IPS DF 4.7 (cell line): ENCODE results near the gene CCDC69.
"Not testable (repeated sequence)": the region's sequence is repeated elsewhere in the genome, so short reads cannot be mapped to it uniquely, and the experiment has no call there.

Experiments
- DNase-seq: peaks from one replicate; pipeline ENCODE4 v3.0.0-alpha.2; 2013; ENCODE audit warnings: low spot score; ENCODE audit errors: extremely low read depth

CCDC69 gene

DNA sequence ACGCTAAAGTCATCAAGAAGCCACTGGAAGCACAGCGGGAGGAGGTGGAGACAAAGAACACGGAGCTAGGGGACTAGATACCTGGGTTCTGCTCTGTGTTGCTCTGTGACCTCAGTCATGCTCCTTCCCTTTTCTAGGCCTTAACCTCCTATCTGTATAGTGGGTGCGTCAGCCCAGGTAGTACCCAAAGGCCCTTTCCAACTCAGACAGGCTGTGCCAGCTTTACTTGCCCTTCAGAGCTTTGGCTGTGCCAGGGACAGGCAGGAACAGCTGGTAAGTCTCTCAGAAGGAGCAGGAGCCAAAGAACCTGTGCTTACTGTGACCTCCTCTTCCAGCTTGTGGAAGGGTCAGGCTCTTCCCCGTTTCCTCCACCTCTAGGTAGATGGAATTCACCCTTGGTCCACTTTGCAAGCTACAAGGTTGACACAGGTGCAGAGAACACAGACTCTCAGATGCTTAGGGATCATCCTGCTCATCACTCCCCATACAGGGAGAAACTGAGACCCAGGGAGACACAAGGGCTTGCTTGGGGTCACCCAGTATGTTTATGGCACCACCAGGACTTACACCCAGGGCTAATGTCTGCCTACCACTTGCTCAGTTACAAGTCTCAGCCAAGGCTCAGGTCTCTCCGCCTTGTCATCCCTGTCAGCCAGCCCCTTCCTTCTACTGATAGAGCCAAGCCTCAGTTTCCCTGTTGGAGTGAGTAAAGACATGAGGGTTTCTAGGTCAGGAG, 1.7 kb downstream of the CCDC69 start:
- no peak for DNase-seq

DNA sequence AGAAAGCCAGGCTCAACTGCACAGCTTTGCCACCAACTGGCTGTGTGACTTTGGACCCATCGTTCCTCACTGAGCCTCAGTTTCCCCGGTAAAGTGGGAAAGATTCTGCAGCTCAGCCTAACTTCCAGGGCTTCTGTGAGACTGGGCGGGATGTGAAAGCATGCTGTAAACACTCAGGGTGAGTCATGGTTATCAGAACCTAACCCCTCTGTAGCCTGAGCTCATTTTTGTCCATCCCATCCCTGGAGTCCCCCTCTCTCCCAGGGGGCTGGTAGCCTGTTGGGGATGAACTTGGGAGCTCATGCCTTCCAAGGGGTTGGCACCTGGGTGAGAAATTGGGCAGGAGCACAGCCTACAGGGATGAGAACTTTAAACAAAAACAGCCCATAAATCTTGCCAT, 2.3 kb downstream of the CCDC69 start:
- DNase-seq, result no peak

DNA sequence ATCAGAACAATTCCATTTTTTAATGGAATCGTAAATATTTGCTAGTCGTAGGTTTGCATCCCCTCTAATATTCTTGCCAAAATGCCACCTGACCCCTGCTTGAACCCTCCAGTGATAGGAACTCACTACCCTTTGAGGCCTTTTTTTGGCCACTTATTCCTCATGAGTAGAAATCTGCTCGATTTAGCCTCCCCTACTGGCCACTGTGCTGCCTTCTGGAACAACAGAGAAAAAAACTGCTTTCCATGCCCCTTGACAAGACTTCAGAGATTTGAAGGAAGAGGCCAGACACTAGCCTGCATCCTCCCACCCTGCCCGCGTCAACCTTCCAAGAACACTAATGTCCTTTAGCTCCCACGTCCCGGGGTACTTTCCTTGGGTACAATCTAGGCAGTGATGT, 4.1 kb downstream of the CCDC69 start:
- no peak for DNase-seq

DNA sequence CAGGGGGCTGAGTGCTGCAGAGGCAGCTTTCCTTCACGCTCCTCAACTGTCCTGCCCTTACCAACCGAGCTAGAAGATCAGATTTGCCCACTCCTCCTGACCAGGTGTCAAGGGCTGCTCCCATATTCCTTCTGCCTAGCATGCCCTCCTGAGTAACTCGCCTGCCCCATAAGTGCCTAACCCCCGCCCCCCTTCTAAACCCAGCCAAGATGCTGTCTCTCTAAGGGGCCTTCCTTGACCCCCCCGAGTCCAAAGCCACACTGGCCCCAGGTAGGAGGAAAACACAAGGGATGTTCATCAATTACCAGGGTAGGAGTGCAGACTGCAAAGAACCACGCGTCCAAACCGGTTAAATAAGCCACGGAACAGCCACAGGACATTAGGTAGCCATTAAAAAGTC, 4.8 kb downstream of the CCDC69 start:
- no peak for DNase-seq

DNA sequence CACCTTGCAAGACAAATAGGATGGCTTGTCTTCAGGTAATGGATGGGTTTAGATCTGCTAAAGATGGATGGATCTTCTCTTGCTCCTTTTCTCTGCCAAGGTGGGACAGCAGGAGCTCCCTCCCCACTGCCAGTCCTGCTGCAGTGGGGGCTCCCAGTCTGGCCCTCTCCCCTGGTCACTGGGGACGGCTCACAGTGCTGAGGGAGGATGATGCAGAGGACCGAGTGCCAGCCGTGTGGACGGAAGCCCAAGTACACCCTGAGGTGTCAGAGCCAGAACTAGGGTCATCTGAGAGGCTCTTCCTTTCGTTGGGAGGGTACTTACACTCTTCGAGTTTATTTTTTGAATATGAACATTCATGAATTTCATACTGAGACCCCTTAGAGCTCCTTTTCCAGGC, 5.7 kb downstream of the CCDC69 start:
- DNase-seq, result no peak

DNA sequence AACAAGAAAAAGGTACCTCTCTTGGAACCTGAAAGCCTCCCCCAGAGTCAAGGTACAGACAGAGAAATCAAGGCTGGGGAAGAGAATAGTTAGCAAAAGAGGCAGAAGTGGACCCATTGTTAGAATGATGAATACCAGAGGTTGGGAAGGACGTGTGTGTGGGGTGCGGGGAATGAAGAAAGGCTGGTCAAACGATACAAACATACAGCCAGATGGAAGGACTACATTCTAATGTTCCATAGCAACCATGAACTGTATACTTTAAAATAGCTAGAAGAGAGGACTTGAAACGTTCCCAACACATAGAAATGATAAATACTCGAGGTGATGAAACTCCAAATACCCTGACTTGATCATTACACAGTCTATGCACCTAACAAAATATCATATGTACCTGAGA, 7.1 kb downstream of the CCDC69 start:
- no peak for DNase-seq

DNA sequence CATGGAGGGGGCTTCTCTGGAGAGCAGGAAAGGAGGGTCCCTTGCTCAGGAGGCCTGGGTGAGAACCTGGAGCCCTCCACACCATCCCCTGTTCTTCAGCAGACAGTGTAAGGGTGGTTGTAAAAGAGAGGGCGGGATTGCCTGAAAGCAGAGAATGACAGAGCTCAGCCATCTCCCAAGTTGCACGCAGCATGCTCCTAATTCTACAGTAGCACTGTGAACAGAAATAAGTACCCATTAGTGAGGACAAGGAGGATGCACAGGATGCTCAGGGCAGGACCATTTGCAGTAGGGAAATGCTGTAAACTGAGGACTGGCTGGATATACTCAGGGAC, 8.4 kb downstream of the CCDC69 start:
- DNase-seq, result no peak

DNA sequence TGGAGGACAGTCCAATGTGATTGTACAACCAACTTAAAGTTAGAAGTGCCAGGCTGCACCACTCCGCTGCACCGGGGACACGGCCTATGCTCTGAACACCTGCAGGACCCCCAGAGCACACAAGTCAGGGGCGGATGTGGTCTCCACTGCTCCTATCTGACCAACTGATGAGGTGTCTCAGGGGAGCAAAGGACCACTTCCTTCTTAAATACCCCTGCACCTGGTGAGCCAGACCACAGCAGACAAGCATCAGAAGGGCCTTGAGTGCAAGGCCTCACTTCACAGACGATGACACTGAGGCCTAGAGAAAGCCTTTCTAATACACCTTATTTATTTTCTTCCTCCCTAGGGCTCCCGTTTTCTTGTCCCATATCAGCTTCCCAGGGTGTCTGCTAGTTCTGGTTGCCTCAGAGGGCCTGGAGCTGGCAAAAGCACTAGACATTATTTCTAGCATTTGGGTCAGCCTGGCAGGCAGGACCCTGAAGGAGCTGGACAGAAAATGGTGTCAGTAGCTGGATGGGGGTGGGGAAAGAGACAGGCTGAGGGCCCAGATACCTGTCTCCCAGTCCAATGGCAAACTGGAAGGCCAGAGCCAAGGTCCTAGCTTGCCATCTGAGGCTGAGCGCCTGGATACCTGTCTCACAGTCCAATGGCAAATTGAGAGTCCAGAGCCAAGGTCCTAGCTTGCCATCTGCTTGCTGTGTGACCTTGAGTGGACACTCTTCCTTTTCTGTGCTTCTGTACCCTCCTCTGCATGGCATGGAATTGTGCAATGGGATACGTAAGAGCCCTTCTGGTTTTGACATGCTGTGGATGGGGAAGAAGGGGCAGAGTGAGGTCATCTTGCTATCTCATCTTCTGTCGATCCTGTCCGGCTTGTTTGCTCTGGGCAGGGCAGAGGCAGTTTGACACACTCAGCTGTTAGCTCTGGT, 9.0 kb downstream of the CCDC69 start:
- no peak for DNase-seq

DNA sequence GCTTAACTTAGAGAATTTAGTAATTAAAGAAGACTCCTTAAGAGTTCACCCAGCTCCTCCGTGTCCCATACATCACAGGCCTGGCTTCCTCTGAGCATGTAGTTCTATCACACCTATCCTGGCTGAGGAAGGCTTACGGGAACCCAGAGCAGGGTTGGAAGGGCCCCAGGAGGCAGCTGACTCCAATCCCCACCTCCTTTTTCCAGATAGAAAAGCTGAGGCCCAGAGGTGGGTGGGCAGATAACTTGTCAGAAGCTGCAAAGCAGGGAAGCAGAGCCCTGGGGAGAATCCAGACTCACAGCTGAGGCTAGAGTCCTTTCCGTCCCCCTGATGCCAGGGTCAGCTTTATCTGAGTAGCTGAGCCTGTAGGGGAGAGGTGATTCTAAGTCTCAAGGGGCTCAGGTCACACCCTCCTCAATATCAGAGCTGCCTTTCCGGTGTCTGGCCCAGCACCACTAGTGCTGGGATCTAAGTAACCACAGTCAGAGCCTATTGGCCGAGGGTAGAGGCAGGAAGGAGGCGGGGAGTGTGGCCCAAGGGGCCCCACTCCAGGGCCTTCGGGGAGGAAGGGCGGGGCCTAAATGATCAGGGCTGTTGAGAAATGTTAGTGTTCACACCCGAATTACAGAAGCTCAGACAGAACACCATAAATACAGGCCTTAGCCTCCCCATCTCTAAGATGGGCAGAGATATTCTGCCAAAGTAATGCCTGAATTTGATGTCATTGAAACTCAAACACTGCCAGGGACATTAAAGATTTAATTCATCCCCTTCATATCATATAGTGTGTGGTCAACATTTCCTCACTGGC, 9.9 kb downstream of the CCDC69 start:
- no peak for DNase-seq

DNA sequence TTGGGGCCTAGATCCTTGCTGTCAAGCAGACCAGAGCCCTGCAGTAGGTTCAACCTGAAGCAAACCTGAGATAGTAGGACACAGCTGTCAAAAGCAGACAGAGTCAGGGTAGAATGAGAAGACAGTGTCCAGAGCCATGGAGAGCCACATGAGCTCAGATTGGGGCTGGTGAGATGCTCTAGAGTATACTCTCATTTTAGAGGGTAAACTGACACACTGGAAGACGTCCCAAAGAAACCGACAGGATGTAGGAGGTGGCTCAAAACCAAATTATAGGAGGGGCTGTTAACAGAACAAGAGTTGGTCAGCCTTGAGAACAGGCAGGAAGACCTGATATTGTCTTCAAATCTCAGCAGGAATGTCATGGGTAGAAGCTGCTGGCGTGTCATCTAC, 11.5 kb downstream of the CCDC69 start:
- DNase-seq, result no peak

DNA sequence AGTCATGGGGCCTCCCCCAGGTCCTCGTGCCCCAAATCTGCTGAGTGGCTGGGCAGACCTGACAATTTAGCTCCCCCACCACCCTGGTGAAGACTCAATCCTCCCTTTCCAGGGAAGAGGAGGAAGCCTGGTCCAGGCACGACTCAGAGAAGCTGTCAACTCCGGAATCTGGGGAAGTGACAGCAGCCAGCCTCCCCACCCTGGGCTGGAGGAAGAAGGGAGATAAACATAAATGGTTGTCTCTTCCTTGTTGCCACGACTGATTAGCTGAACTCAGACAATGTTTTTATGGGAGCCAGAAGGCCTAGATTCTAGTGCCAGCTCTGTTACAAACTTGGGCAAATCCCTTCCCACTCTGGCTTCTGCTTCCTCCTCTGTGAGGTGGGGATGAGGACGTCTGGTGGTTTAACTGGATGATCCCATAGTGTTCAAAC, 15.4 kb downstream of the CCDC69 start:
- no peak for DNase-seq

DNA sequence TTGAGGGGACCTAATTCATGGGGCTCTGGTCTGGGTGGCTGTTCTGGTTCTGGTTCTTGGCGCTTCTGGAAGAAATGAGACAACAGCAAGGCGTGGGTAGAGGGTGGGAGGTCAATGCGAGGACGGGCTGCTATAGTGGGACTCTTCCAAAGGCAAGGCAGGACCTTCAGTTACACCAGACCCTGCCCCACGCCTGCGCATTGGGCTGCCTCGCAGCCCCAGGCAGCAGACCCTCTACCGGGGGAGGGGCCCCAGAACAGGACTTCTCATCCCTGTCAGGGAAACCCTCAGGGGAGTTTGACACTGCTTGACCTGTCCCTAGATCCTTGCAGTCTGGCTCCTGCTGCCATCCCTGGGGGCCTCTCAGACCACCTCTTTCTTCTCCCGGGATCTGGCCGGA, 18.5 kb downstream of the CCDC69 start:
- no peak for DNase-seq

DNA sequence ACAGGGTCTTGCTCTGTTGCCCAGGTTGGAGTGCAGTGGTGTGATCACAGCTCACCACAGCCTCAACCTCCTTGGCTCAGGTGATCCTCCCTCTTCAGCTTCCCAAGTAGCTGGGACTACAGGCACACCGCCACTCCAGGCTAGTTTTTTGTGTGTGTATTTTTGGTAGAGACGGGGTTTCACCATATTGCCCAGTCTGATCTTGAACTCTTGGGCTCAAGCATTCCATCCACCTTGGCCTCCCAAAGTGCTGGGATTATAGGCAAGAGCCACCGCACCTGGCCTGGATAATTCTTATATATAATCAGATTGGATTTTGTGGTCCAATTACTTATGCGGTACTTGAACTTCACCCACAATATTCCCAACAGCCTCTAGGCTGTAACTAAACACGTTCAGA, 19.8 kb downstream of the CCDC69 start:
- no peak for DNase-seq

DNA sequence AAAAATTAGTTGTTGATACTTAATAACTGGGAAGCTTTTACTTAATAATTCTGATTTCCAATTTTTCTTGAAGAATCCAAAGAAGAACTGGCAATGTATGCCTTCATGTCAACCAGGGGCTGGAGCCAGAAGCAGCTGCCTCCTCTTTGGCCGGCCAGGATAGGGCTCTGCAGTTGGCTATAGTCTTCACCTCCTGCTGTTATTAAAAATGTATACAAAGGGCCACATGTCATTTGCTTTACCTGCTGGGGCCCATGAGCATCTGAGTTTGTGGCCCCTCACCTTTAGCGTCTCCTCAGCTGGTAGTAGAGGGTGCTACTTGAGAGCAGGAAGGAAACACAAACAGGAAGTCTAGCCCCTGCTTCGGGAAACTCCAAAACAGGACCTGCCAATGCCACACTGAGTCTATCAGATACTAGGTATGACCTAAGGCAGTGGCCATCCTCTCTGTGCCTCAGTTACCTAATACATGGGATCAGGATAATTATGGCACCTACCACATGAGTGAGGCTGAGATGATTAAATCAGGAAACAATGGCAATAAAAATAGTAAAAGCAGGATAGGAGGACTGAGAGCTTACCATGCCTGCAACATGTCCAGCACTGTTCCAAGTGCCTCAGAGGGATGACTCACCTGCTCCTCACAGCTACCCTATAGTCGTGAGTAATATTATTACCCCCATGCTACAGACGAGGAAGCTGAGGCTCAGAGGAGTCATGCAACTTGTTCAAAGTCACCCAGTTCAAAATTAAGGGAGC, 21.3 kb downstream of the CCDC69 start:
- DNase-seq, result no peak

DNA sequence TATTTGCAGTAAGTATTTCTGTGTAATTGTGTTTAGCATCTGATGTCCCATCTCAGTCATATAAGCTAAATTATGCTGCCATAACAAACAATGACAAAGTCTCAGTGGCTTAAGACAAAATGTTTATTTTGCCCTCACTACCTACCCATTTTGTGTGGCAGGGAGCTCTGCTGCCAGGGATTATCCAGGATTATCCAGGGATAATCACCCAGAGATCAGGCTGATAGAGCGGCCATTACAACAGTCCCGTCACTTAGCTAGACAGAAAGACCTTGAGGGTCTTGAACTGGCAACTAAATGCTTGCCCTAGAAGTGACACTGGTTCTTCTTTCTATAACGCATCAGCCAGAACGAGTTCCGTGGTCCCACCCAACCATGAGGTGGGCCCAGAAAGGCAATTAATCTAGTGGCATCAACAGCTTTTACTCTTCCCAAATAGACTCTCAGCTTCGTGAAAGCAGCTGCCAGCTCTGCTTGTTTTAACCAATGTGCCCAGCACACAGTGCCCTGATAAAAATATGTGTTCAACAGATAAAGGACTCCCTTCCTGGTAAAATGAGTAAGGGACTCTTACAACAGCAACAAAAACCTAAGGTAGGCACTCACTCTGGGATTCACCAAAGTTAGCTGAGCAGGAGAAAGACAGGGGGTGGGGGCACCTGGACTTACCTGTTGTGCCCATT, 22.8 kb downstream of the CCDC69 start:
- DNase-seq, result no peak

DNA sequence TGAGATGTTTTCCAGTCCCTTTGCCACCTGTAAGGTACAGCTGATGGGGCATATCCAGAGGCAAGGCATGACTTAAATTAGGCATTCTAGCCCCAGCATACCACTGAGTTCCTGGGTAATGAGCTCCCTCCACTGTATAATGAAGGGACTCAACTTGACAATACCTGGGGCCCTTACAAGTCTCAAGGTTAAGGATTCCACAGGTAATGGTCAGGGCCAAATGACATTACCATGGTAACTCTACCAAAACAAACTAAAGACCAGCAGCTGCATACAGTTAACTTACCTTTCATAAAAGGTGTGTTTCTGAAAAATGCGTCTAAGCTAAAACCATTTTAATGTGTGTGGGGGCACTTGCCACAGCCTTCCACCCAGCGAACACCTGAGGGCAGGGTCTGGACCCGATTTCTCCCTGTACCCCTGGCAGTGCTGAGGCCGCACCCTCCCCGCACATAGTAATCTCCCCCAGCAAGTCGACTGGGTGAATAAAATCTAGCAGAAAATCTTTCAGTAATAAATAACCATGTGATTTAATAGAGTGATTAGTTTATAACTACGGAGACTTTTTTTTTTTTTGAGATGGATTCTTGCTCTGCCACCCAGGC, 24.2 kb downstream of the CCDC69 start:
- DNase-seq, result no peak

DNA sequence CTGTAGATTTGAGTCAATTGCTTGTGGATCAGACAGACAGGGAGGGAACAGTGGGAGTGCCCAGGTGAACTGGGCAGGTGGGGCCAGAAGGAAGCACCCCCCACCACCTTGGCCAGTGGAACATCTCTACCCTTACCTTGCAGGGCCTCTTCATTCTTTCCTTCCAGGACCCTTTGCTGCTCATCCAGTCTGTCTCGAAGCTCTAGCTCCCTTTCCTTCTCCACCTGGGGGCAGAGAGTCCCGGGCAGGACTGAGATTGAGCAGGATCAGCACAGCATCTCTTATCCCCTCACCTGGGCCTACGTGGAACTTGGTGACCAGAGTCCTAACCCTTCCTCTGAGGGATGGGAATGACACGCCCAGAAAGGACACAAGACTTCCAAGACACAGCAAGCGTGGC, 25.0 kb downstream of the CCDC69 start:
- DNase-seq, result no peak

DNA sequence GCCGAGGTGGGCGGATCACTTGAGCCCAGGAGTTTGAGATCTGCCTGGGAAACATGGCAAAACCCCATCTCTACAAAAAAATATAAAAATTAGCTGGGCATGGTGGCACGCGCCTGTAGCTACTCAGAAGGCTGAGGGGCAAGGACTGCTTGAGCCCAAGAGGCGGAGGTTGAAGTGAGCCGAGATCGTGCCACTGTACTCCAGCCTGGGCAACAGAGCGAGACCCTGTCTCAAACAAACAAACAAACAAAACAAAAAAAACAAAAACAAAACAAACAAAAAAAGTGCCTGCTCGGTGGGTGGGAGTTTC, 26.6 kb downstream of the CCDC69 start:
- not testable (repeated sequence) for DNase-seq

DNA sequence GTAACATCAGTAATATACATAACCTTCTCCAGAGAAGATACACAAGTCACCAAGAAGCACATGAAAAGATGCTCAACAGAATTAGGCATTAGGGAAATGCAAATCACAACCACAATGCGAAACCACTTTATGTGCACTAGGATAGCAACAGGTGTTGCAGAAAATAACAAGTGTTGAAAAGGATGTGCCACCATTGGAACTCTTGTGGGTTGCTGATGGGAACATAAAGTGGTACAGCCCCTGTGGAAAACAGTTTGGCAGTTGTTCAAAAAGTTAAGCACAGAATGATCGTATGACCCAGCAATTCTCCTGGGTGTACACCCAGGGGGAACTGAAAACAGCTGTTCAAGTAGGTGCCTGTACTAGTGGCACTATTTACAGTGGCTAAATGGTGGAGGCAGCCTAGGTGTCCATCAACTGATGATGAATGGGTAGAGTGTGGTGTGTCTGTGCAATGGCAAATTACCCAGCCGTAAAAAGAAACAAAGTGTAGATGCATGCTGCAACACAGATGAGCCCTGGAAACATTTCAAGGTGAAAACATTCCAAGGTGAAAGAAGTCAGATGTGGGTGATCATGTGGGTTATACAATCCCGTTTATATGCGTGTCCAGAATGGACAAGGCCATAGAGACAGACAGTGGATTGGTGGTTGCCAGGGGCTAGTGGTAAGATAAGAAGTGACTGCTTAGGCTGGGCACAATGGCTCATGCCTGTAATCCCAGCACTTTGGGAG, 27.2 kb downstream of the CCDC69 start:
- DNase-seq, result no peak

DNA sequence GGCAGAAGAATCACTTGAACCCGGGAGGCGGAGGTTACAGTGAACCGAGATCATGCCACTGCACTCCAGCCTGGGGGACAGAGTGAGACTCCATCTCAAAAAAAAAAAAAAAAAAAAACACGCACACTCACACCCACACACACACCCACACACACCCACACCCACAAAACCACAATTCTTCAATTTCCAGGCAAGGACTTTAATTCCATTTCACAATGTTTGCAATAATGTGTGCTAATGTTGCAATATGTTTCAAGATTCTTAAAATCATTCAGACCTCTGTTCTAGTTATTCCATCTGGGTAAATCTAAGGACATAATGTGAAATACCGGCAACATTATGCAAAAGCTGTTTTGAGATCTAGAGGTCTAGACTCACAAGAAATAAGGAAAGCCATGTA, 28.3 kb downstream of the CCDC69 start:
- DNase-seq, result no peak
